ENCODE measurements around the gene NFIB.

GRCh38 chr9:14323083-14323971 lies 9.4 kb upstream of the NFIB start:
- TF ChIP-seq CTCF (IDR thresholded peaks at IDR 0.05) = no peak
- no peak for TF ChIP-seq POLR2A (IDR thresholded peaks at IDR 0.05)

All from uterus (tissue), 2 donors.